GM23248 (cell line): ENCODE data around the gene NRROS.

Experiments used
- EZH2 ChIP-seq: fragments of 200-600 bp; sonication (generic); IDR thresholded peaks from 2 replicates; pipeline ENCODE4 v1.6.1; 2018; ENCODE audit warnings: antibody characterized with exemption, mild to moderate bottlenecking; ENCODE audit not compliant: insufficient read depth, poor library complexity, severe bottlenecking
- EZH2phosphoT487 ChIP-seq: fragments of 200-600 bp; sonication (generic); IDR thresholded peaks from 2 replicates; pipeline ENCODE4 v1.6.1; 2018; ENCODE audit warnings: antibody characterized with exemption, moderate library complexity, mild to moderate bottlenecking, low read depth; ENCODE audit not compliant: insufficient read depth

- no peak for TF ChIP-seq EZH2
- no peak for TF ChIP-seq EZH2phosphoT487
Measured at GRCh38 chr3:196611761-196612483, 27.6 kb upstream of the NRROS start.
